AG10803 (cell line): ENCODE results near the gene FRRS1L.
A peak's percentile ranks its signal among the peaks of the same experiment; 100 is the strongest.

Experiments
- DNase-seq: peaks from one replicate; pipeline ENCODE4 v3.0.0; 2010; ENCODE audit warnings: low read depth
- H3K4me3 ChIP-seq: 2 replicates; pipeline ENCODE4 v1.5.1; 2011; ENCODE audit warnings: mild to moderate bottlenecking, low read length, control low read depth
- TF ChIP-seq, protein P1 (sequence below): conservative IDR thresholded peaks from 2 replicates; pipeline ENCODE4 v1.5.1; 2011; ENCODE audit warnings: mild to moderate bottlenecking, low read length, control low read depth, inconsistent platforms

The FRRS1L gene

DNA sequence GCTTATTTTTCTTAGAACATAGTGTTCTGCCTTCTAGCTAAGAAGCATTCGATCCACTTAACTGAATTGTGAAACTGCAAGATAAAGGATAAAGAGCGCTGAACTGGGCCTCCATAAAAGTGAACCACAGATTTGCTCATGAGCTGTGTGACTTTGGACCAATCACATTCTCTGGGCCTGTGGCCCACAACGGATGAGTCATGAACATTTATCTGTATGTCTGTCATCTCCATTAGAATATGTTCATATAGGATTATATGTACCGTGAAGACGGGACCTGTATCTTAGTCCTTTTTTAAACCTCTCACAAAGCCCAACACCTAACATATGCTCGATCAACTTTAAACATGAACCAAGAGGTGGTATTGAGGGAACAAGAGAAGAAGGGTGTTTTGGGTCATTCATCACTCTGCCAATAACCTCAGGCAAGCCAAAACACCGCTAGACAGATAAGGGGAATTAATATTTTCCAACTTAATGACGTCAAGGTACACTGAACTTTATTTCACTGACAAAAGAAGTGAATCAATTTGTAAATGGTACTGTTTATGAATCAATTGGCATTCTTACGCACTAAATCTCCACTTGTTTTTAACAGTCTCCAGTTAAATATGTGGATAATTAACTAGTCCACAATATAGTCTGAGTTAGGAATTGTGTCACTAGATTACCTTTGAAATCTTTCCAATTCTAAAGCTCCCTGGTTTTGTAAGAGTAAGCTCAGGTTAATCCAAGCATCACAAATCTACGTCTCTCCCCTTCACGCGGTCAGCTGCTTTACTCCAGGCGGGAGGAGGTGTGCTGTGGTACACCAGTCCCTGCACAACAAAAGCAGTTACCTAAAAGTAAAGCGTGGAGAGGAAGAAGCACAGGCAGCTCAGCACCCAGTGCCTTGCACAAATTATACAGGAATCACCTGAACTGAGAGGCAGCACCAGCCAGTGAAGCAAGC lies 48.9 kb downstream of the FRRS1L start:
- DNase-seq: peak; percentile 55
- TF ChIP-seq, protein P1, sequence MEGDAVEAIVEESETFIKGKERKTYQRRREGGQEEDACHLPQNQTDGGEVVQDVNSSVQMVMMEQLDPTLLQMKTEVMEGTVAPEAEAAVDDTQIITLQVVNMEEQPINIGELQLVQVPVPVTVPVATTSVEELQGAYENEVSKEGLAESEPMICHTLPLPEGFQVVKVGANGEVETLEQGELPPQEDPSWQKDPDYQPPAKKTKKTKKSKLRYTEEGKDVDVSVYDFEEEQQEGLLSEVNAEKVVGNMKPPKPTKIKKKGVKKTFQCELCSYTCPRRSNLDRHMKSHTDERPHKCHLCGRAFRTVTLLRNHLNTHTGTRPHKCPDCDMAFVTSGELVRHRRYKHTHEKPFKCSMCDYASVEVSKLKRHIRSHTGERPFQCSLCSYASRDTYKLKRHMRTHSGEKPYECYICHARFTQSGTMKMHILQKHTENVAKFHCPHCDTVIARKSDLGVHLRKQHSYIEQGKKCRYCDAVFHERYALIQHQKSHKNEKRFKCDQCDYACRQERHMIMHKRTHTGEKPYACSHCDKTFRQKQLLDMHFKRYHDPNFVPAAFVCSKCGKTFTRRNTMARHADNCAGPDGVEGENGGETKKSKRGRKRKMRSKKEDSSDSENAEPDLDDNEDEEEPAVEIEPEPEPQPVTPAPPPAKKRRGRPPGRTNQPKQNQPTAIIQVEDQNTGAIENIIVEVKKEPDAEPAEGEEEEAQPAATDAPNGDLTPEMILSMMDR: no peak
- peak overlapping the region; percentile 80 for H3K4me3 ChIP-seq

DNA sequence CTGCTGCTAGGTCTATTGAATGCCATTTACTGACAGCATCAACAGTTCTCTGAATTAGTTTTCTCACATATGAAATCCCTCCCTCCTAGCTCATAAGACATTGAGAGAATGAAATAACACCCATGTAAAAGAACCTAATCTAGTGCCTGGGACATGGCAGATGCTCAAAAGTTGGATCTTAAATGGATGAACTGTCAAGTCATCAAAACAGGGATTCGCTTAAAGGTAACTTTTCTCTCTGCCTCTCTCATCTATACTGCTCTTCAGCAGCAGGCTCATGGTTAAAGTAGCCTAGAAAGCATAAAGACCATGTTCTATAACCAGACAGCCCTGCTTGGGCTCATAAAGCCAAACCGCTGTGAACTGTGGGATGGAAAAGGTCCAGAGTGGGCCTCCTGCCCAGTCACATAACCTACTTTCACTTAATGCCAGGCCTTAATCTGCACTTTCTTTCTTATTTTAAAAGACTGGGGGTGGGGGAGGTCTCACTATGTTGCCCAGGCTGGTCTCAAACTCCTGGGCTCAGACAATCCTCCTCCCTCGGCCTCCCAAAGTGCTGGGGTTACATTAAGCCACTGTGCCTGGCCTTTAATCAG lies 51.0 kb downstream of the FRRS1L start:
- DNase-seq: peak; percentile 49
- TF ChIP-seq, protein P1: no peak
- no peak overlapping the region for H3K4me3 ChIP-seq

DNA sequence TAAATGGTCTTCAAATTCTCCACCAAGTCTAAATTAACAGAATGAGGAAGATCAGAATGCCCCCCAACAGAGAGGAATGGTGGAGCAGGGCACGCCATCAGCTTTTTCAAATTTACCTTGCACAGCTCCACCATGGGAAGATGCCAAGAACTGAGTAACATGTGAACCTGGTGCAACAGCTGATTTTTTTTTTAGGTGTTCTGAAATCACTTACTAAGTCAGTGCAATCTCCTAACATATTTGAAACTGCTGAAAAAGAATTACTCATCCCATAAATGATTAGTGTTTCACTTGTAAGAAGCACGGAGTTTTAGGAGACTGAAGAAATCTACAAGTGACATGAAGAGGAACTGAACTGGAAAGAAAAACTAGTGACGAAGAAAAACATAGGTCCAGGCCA lies 52.4 kb downstream of the FRRS1L start:
- no peak overlapping the region for H3K4me3 ChIP-seq
- TF ChIP-seq, protein P1: no peak
- peak; percentile 52 for DNase-seq

DNA sequence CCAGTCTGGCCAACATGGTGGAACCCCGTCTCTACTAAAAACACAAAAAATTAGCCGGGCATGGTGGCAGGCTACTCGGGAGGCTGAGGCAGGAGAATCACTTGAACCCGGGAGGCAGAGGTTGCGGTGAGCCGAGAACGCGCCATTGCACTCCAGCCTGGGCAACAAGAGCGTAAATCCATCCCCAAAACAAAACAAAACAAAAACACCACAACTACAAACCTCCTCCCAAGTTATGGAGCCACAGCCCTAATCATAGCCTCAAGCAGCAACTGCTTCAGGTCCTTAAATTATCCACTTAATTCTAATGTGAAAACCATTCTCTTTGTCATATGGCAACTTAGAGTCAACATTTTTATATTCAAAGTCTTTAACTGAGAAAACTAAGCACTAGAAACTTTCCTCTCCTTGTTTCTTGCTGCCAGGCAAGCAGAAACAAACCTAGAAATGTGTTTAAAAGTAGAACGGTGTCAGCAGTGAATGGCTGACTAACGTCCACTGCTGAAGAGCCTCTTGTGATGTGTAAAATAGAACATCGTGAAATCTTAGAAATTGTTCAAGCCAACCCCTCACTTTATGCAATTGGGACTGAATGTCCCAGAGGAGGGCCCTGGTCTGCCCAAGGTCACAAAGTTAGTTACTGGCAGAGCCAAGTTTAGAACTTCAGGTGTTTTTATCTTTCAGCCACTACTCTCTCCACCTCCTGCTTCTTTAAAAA lies 53.0 kb downstream of the FRRS1L start:
- no peak for DNase-seq
- no peak overlapping the region for H3K4me3 ChIP-seq
- TF ChIP-seq, protein P1: no peak

DNA sequence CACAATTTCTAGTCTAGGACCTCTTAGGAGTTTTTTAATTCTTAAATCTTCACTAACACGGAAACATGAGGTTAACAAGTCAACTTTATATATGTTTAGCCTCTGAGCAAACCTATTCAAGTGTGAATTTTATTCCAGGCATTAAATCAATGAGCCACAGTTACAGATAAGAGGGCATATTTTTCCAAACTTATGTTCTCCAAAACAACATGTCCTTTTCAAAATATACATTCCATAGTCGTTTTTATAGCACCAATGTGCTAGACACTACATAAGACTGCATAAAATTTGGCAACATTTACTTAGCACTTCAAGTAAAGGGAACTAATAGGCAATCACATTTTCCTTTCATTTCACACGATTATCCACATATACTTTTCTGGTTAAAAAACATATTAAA lies 53.8 kb downstream of the FRRS1L start:
- no peak overlapping the region for H3K4me3 ChIP-seq
- TF ChIP-seq, protein P1: no peak
- no peak for DNase-seq

DNA sequence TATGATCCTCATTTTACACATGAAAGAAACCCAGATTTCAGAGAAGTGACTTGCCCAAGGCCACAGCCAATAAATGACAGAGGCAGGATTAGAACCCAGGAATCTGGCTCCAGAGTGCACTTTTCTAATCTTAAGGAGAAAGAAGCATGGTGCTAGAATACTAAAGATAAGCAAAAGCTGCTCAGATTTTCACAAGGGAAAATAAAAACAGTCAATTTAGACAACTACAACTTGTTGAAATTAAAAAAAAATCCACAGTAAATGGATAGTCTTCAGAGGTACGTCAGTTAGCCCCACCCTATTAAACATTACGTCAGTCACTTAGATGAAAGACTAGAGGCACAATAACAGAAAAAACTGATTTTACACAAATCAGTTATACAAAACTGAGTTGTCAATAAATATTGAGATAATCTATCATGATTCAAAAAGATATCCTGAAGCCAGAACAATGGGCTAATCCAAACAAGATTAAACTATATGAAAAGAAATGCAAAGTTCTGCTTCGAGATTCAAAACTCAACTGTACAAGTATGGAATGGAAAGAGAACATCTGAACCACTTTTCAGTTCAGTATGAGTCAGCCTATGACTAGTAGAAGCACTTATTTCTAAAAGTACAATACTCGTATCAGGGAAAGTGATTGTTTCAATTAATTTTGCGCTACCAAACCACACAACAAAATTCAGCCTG lies 56.6 kb downstream of the FRRS1L start:
- peak; percentile 60 for DNase-seq
- peak overlapping the region; percentile 20 for H3K4me3 ChIP-seq
- TF ChIP-seq, protein P1: no peak
